IMR-90 (cell line): ENCODE data around the gene SDK1.

Source experiments
- CEBPB ChIP-seq: IDR thresholded peaks from 2 replicates; pipeline ENCODE4 v1.6.1; 2012; ENCODE audit warnings: low read depth, low read length, improper control_type of control experiment
- MAZ ChIP-seq: IDR thresholded peaks from 2 replicates; pipeline ENCODE4 v1.6.1; 2012; ENCODE audit warnings: low read depth, mild to moderate bottlenecking, low read length, improper control_type of control experiment, moderate library complexity, borderline replicate concordance

DNA sequence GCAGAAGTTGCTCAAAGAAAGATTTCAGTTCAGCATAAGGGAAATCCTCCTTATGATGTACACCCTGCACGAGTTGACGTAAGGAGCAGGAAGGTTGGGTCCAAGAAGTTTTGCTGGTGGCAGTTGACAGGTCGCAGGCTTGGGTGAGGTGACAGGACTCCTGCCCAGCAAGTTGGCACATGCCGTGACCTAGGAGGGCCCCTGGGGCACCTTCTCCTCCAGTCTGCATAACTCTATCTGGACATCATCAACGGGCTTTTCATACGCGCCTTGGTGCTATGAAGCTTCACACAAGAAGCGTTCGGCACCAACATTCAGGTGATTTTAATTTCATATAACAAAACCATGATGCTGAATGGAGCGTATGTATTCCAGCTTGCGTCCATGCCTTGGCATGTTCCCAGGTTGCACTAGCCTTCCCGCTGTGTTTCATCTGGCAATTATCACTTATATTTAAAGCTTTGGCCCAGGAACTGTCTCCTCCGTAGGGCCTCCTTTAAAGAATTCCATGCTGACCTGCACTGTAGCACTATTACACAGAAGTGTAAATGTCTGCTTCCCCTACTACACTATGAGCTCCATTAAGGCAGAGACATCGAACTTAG lies 729.4 kb downstream of the SDK1 start:
- no peak for TF ChIP-seq CEBPB
- no peak for TF ChIP-seq MAZ
